Measurements from ENCODE around the gene CHRND.
"Not testable (repeated sequence)": the region's sequence is repeated elsewhere in the genome, so short reads cannot be mapped to it uniquely, and the experiment has no call there.

CHRND gene

DNA sequence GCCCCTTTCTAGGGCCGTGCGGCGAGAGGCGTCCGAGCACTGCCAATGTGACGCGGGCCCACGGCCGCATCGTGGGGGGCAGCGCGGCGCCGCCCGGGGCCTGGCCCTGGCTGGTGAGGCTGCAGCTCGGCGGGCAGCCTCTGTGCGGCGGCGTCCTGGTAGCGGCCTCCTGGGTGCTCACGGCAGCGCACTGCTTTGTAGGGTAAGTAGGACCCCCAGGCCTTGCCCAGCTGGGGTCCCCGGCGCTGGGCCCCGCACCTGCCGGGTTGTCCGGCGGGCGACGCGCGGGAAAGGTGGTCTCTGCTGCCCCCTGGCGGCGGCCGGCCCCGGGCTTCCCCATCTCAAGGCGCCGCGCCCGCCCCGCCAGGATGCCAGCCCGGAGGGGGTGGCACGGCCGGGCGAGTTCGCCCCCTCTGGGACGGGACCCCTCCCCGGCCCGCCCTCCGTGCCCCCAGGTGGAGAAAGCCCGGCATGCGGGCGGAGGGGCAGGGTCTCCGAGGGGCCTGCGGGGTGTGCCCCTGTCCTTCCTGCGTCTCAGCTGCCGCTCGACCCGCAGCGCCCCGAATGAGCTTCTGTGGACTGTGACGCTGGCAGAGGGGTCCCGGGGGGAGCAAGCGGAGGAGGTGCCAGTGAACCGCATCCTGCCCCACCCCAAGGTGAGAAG is 3.9 kb upstream of the CHRND start:
- peak; percentile 40 to 74 for DNase-seq
- TF ChIP-seq POLR2A (IDR thresholded peaks at IDR 0.05; ENCODE audit: low read length) (no peak), GATA1 (IDR thresholded peaks at IDR 0.05; ENCODE audit: low read depth, low read length) (no peak)

DNA sequence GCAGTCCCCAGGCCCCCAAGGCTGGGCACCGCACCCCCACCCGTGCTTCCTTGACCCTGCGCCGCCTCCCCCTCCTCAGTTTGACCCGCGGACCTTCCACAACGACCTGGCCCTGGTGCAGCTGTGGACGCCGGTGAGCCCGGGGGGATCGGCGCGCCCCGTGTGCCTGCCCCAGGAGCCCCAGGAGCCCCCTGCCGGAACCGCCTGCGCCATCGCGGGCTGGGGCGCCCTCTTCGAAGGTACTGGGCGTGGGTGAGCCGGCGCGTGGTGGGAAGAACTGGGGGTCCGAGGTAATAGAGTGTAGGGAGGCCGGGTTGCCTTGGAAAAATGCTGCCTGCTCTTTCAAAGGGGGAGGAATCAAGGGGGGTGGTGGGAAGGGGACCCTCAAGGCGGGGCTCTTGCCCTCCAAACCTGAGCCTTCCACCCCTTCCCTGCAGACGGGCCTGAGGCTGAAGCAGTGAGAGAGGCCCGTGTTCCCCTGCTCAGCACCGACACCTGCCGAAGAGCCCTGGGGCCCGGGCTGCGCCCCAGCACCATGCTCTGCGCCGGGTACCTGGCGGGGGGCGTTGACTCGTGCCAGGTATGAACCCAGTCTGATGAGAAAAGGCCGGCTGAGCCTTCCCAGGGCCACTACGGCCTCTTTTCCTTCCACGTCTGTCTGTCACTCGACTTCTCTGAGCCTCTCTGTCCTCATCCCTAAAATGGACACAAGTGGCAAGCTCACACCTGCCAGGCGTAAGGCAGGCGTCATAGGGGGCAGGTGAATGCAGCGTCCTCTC is 3.1 kb upstream of the CHRND start:
- no peak for TF ChIP-seq POLR2A (IDR thresholded peaks at IDR 0.05; ENCODE audit: low read length)
- no peak for TF ChIP-seq GATA1 (IDR thresholded peaks at IDR 0.05; ENCODE audit: low read depth, low read length)
- DNase-seq = no peak

- TF ChIP-seq GATA1 (IDR thresholded peaks at IDR 0.05; ENCODE audit: low read depth, low read length) = no peak
- TF ChIP-seq POLR2A (IDR thresholded peaks at IDR 0.05; ENCODE audit: low read length) = no peak
- DNase-seq = no peak
Measured at GRCh38 chr2:232523402-232523681, 2.6 kb upstream of the CHRND start.

- peak; percentile 51 to 58 for DNase-seq
- no peak for TF ChIP-seq POLR2A (IDR thresholded peaks at IDR 0.05; ENCODE audit: low read length)
- no peak for TF ChIP-seq GATA1 (IDR thresholded peaks at IDR 0.05; ENCODE audit: low read depth, low read length)
Measured at GRCh38 chr2:232523682-232524597, 2.0 kb upstream of the CHRND start.

- DNase-seq = no peak
- TF ChIP-seq GATA1 (IDR thresholded peaks at IDR 0.05; ENCODE audit: low read depth, low read length) = no peak
- no peak for TF ChIP-seq POLR2A (IDR thresholded peaks at IDR 0.05; ENCODE audit: low read length)
Measured at GRCh38 chr2:232524771-232525170, 1.2 kb upstream of the CHRND start.

DNA sequence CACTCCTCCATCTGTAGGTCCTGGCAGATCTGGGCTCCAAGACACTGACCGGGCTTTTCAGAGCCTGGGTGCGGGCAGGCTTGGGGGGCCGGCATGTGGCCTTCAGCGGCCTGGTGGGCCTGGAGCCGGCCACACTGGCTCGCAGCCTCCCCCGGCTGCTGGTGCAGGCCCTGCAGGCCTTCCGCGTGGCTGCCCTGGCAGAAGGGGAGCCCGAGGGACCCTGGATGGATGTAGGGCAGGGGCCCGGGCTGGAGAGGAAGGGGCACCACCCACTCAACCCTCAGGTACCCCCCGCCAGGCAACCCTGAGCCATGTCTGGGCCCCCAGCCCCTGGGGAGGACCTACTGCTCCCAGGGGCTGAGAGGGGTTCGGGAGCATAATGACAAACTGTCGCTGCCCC is 761 bp upstream of the CHRND start:
- DNase-seq = no peak
- TF ChIP-seq GATA1 (IDR thresholded peaks at IDR 0.05; ENCODE audit: low read depth, low read length) (no peak), POLR2A (IDR thresholded peaks at IDR 0.05; ENCODE audit: low read length) (no peak)

GRCh38 chr2:232526372-232526941 is 497 bp downstream of the CHRND start:
- no peak for DNase-seq
- TF ChIP-seq POLR2A (IDR thresholded peaks at IDR 0.05; ENCODE audit: low read length) (no peak), GATA1 (IDR thresholded peaks at IDR 0.05; ENCODE audit: low read depth, low read length) (no peak)

DNA sequence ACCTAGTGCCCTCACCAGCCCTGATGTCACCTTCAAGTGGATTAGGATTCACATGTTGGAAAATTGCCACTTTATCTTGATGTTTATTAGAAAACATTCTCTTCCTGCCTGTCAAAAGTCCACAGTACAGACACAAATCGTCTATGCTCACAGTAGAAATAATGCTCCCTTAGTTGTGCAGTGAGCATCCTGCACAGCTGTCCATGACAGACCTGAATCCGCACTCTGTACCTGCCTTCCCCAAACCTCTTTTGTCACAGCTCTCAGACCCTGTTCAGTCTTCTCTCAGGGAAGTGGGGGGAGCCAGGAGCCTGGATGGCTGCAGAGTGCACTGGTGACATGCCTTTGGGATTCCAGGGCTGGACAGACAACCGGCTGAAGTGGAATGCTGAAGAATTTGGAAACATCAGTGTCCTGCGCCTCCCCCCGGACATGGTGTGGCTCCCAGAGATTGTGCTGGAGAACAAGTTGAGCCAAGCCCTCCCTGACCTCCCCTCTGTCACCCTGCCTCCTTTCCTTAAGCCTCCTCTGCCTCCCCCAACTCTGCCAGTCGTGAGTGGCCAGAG is 2.0 kb downstream of the CHRND start:
- TF ChIP-seq POLR2A (IDR thresholded peaks at IDR 0.05; ENCODE audit: low read length) (no peak), GATA1 (IDR thresholded peaks at IDR 0.05; ENCODE audit: low read depth, low read length) (no peak)
- DNase-seq = no peak

GRCh38 chr2:232528746-232529460 is 2.9 kb downstream of the CHRND start:
- TF ChIP-seq POLR2A (IDR thresholded peaks at IDR 0.05; ENCODE audit: low read length) = no peak
- no peak for TF ChIP-seq GATA1 (IDR thresholded peaks at IDR 0.05; ENCODE audit: low read depth, low read length)
- no peak for DNase-seq

DNA sequence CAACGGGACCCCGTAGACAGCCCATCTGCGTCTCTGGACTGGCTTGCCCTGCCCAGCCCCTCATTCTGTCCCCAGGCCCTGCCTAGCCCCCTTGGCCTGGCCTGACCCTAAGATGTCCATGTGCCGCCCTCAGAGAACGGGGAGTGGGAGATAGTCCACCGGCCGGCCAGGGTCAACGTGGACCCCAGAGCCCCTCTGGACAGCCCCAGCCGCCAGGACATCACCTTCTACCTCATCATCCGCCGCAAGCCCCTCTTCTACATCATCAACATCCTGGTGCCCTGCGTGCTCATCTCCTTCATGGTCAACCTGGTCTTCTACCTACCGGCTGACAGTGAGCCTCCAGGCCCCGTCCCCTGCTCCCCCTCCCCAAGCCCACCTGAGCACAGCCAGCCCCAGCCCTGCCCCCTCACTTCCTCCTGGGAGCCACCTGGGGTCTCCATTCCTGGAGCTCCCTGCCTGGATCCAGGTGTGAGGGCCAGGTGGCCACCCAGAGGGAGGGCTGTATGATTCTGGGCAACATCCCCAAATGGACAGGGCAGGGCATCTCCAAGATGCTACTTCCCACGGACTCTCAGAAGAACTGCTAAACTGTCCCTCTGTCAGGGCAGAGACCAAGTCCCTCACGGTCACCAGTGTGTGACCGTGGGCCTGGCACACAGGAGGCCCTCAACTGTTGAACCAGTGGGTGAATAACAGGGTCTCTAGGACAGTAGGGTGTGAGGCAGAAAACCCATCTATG is 4.0 kb downstream of the CHRND start:
- no peak for TF ChIP-seq POLR2A (IDR thresholded peaks at IDR 0.05; ENCODE audit: low read length)
- no peak for DNase-seq

DNA sequence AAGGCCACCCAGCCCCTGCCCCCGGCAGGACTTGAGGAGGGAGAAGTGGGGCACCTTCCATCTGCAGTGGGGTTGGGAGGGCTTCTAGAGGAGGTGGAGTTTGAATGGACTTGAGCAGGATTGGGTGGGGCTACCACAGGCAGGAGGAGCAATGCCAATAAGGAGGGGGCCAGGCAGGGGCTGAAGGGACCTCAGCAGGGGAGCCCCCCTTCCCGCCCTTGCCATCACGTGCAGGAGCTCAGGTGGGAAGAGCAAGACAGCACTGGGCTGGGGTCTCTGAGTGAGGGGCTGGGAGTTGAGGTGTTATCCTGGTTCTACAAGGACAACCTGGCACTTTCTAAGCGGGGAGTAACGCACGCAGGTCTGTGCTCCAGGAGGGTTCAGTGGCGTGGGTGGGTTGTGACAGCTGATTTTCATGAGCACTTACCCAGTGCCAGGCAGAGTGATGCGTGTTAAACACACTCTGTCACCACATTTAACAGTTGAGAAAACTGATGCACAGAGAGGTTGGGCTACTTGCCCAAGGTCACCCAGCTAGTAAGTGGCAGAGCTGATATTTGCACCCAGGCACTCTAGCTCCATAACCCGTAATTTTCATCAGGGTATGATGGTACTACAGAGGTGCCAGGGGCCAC is 4.8 kb downstream of the CHRND start:
- DNase-seq = no peak
- TF ChIP-seq POLR2A (IDR thresholded peaks at IDR 0.05; ENCODE audit: low read length) = no peak
- TF ChIP-seq GATA1 (IDR thresholded peaks at IDR 0.05; ENCODE audit: low read depth, low read length) = no peak

DNA sequence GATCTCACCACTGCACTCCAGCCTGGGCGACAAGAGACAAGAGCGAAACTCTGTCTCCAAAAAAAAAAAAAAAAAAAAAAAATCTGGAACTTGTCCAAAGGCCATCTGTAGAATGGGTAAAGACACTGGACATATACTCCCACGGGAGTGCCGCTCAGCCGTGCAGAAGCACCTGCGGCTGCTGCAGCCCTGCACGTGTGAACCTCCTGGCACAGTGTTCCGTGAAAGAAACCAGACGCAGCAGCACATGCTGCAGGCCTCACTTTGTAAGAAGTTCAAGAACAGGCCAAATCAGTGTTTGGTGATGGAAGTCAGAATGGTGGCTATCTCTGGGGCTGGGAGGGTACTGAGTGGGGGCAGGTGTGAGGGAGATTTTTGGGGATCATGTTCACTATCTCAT is 6.5 kb downstream of the CHRND start:
- no peak for DNase-seq
- no peak for TF ChIP-seq POLR2A (IDR thresholded peaks at IDR 0.05; ENCODE audit: low read length)
- TF ChIP-seq GATA1 (IDR thresholded peaks at IDR 0.05; ENCODE audit: low read depth, low read length) = no peak

DNA sequence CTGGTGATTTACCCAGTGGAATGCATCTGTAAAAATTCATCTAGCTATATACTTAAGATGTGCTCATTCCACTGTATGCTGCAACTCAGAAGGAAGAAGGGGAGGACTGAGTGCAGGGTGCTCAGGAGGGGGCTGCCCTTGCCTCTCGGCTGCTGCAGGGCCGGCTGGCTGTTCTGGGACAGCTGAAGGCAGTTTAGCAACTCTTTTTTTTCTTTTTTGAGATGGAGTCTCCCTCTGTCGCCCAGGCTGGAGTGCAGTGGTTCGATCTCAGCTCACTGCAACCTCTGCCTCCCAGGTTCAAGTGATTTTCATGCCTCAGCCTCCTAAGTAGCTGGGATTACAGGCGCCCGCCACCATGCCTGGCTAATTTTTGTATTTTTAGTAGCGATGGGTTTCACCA is 6.9 kb downstream of the CHRND start:
- DNase-seq = not testable (repeated sequence)
